GM23248 (cell line): ENCODE measurements around the gene CHN2. TPM values are rescaled to one million over a fixed set of nuclear protein-coding genes. Genes with fewer than 3 reads are reported as not detected.

Experiments used
- DNase-seq: peaks from one replicate; pipeline ENCODE4 v3.0.0-alpha.2; 2015
- H2AFZ ChIP-seq: fragments of 200-600 bp; sonication (generic); 2 replicates; pipeline ENCODE4 v1.6.1; 2016; ENCODE audit warnings: antibody characterized with exemption
- H3F3A ChIP-seq: fragments of 200-600 bp; sonication (generic); 2 replicates; pipeline ENCODE4 v1.6.1; 2016; ENCODE audit warnings: mild to moderate bottlenecking, antibody characterized with exemption, mixed run types; ENCODE audit not compliant: insufficient read depth
- H3K27ac ChIP-seq: fragments of 200-600 bp; sonication (generic); 2 replicates; pipeline ENCODE4 v1.5.1; 2016; ENCODE audit warnings: mild to moderate bottlenecking
- H3K27me3 ChIP-seq: fragments of 200-600 bp; sonication (generic); replicated peaks from 2 replicates; pipeline ENCODE4 v1.6.1; 2016; ENCODE audit warnings: mild to moderate bottlenecking; ENCODE audit not compliant: insufficient read depth
- H3K36me3 ChIP-seq: fragments of 200-600 bp; sonication (generic); 2 replicates; pipeline ENCODE4 v1.6.1; 2016; ENCODE audit warnings: low read depth, mild to moderate bottlenecking
- H3K4me1 ChIP-seq: fragments of 200-600 bp; sonication (generic); 2 replicates; pipeline ENCODE4 v1.6.1; 2016; ENCODE audit warnings: mild to moderate bottlenecking; ENCODE audit not compliant: insufficient read depth
- H3K4me2 ChIP-seq: fragments of 200-600 bp; sonication (generic); one replicate; pipeline ENCODE4 v1.6.1; 2016; ENCODE audit warnings: mild to moderate bottlenecking; ENCODE audit not compliant: unreplicated experiment
- H3K4me3 ChIP-seq: fragments of 200-600 bp; sonication (generic); 2 replicates; pipeline ENCODE4 v1.5.1; 2016; ENCODE audit warnings: mild to moderate bottlenecking
- H3K79me2 ChIP-seq: fragments of 200-600 bp; sonication (generic); 2 replicates; pipeline ENCODE4 v1.6.1; 2016; ENCODE audit warnings: mild to moderate bottlenecking; ENCODE audit not compliant: insufficient read depth
- H3K9ac ChIP-seq: fragments of 200-600 bp; sonication (generic); 2 replicates; pipeline ENCODE4 v1.6.1; 2016; ENCODE audit warnings: mild to moderate bottlenecking
- H3K9me2 ChIP-seq: fragments of 200-600 bp; sonication (generic); 2 replicates; pipeline ENCODE4 v1.6.1; 2016; ENCODE audit warnings: mixed run types, mild to moderate bottlenecking, moderate library complexity; ENCODE audit not compliant: insufficient read depth
- H3K9me3 ChIP-seq: fragments of 200-600 bp; sonication (generic); one replicate; pipeline ENCODE4 v1.6.1; 2017; ENCODE audit warnings: low read depth
- H4K20me1 ChIP-seq: fragments of 200-600 bp; sonication (generic); 2 replicates; pipeline ENCODE4 v1.6.0; 2016; ENCODE audit not compliant: insufficient read depth
- EZH2 ChIP-seq: fragments of 200-600 bp; sonication (generic); IDR thresholded peaks from 2 replicates; pipeline ENCODE4 v1.6.1; 2018; ENCODE audit warnings: antibody characterized with exemption, mild to moderate bottlenecking; ENCODE audit not compliant: insufficient read depth, poor library complexity, severe bottlenecking
- EZH2phosphoT487 ChIP-seq: fragments of 200-600 bp; sonication (generic); IDR thresholded peaks from 2 replicates; pipeline ENCODE4 v1.6.1; 2018; ENCODE audit warnings: antibody characterized with exemption, moderate library complexity, mild to moderate bottlenecking, low read depth; ENCODE audit not compliant: insufficient read depth
- WGBS, 2 experiments: methylation state at CpG; one replicate each; pipeline ENCODE4 v1.1.6; 2015 to 2017; ENCODE audit warnings: low lambda C conversion rate in 2 of 2, low coverage in 1 of 2; ENCODE audit errors: missing lambda C conversion rate in 2 of 2; 5-methylcytosine and 5-hydroxymethylcytosine counted together
- in situ Hi-C: fragments of 300-500 bp; cut with MboI; formaldehyde crosslinking; loops from 2 replicates; pipeline ENCODE4 v1.15.0; 2020
- polyA plus RNA-seq: library from polyadenylated mRNA; unstranded; fragments of >200 nt; fragmentation: Nextera tagmentation; extraction: Ambion mirVana; gene quantifications from 2 replicates; pipeline ENCODE4 v1.2.1, GENCODE V29; 2016
- total RNA-seq: library from RNA; depleted of rRNA; stranded (reverse); fragments of >200 nt; shearing (Covaris generic); gene quantifications from 2 replicates; pipeline ENCODE4 v1.2.3, GENCODE V29; 2014

Gene CHN2
- total and polyA plus RNA-seq, 2 experiments from 2014 or later = 1.5 to 2.3 TPM

DNA sequence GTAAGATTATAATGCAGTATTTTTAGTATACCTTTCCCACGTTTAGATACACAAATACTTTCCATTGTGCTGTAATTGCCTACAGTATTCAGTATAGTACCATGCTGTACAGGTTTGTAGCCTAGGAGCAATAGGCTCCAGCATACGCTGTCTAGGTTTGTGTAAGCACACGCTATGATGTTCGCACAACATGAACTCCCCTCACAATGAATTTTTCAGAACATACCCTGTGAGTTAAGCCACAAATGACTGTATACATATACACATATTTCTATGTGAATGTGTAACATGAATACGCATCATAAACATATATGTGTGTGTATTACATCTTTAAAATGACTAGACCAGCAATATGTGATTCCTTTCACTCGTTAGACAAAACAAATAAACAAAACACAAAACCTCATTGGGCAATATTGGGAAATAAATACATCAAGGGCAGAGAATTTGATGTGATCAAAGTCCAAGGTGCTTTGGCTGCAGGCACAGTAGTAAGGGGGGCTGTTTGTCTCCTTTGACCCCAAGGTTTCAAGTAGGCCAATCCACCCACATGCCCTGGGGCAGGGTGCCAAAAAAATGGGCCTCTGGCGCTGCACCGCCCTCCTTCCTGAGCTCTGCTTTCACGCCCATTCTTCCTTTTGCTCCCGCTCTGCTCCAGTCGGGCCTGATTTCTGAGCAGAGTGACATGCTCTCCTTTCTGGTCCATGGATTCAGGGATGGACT is 33.9 kb downstream of the CHN2 start:
- TF ChIP-seq EZH2 (no peak), EZH2phosphoT487 (no peak)
- WGBS, 2 experiments = 92 to 93% methylated on average over 11 of the region's 11 CpGs
- Histone ChIP-seq H3K4me1 (peaks cover 9% of the 10 kb centered on the region), H3K79me2 (no peaks in the 10 kb centered on the region), H3K9me2 (no peaks in the 10 kb centered on the region), H3K9ac (no peak overlapping the region), H3K4me2 (no peak overlapping the region), H3K27me3 (no peaks in the 10 kb centered on the region; the same call in none of the 2 replicates), H3K36me3 (no peaks in the 10 kb centered on the region), H3K27ac (no peak overlapping the region), H2AFZ (no peak overlapping the region), H3F3A (peaks cover 4% of the 10 kb centered on the region; the same call in 1 of the 2 replicates), H3K4me3 (no peak overlapping the region), H4K20me1 (no peaks in the 10 kb centered on the region), H3K9me3 (no peaks in the 10 kb centered on the region)
- in situ Hi-C loops = no loop called here
- DNase-seq = no peak

DNA sequence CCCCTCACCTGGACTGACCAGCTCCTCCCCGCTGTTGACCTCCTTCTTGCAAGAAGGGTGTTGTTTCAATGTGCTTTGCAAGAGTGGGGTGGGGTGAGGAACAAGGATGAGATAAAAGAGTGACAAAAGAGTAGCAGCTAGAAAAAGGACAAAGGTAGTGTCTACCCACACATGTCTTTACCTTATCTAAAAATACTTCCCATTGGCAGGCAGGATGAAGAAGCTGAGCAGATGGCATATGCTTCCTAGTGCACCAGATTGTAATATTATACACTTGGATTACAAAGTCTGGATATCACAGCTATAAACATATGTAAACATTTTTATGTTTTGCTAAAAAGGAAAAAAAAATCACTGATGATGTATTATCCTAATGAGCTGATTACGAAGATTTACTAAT is 34.5 kb downstream of the CHN2 start:
- H3K4me1 ChIP-seq = peaks cover 9% of the 10 kb centered on the region
- no peaks in the 10 kb centered on the region for H3K9me3 ChIP-seq
- no peaks in the 10 kb centered on the region; the same call in none of the 2 replicates for H3K27me3 ChIP-seq
- no peak overlapping the region for H3K9ac ChIP-seq
- TF ChIP-seq EZH2phosphoT487 = no peak
- TF ChIP-seq EZH2 = no peak
- no peaks in the 10 kb centered on the region for H3K9me2 ChIP-seq
- H2AFZ ChIP-seq = no peak overlapping the region
- in situ Hi-C loops = no loop called here
- peaks cover 4% of the 10 kb centered on the region; the same call in 1 of the 2 replicates for H3F3A ChIP-seq
- no peaks in the 10 kb centered on the region for H4K20me1 ChIP-seq
- H3K79me2 ChIP-seq = no peaks in the 10 kb centered on the region
- no peaks in the 10 kb centered on the region for H3K36me3 ChIP-seq
- 90% methylated on average over 2 of the region's 2 CpGs for WGBS, 2 experiments
- DNase-seq = no peak
- H3K4me3 ChIP-seq = no peak overlapping the region
- no peak overlapping the region for H3K4me2 ChIP-seq
- no peak overlapping the region for H3K27ac ChIP-seq

GRCh38 chr7:29229946-29230345 is 35.4 kb downstream of the CHN2 start:
- no peaks in the 10 kb centered on the region for H3K79me2 ChIP-seq
- no peak for DNase-seq
- H3K27ac ChIP-seq = no peak overlapping the region
- H3F3A ChIP-seq = no peaks in the 10 kb centered on the region
- in situ Hi-C loops = no loop called here
- no peak overlapping the region for H3K9ac ChIP-seq
- no peaks in the 10 kb centered on the region for H3K36me3 ChIP-seq
- H2AFZ ChIP-seq = no peak overlapping the region
- no peaks in the 10 kb centered on the region for H3K9me2 ChIP-seq
- no peak for TF ChIP-seq EZH2phosphoT487
- no peak for TF ChIP-seq EZH2
- H3K4me1 ChIP-seq = peaks cover 4% of the 10 kb centered on the region
- H3K4me2 ChIP-seq = no peak overlapping the region
- no peaks in the 10 kb centered on the region for H4K20me1 ChIP-seq
- H3K27me3 ChIP-seq = no peaks in the 10 kb centered on the region; the same call in none of the 2 replicates
- WGBS, 2 experiments = 84% methylated on average over 3 of the region's 3 CpGs
- no peak overlapping the region for H3K4me3 ChIP-seq
- H3K9me3 ChIP-seq = no peaks in the 10 kb centered on the region

DNA sequence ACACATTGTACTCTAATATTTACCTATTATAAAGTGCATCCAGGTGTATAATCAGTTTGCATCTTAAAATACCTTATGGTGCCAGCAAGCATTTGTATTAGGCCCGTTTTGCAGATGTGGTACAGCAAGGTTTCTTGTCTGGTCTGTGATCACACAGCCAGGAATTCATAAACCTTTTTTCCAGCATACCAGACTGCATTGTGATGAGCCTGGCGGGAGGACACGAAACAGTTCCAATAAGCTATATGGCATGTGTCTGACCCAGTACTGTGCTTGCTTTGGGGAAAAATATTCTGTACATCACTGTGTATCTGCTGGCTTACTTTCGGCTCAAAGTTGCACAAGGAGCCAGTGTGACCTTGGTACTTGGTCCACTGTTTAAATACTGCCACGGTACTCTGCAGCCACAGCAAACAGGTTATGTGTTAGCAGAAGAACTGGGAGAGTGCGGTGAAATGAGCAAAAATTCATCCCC is 36.3 kb downstream of the CHN2 start:
- Histone ChIP-seq H3F3A (no peaks in the 10 kb centered on the region), H3K27me3 (no peaks in the 10 kb centered on the region; the same call in none of the 2 replicates), H3K79me2 (no peaks in the 10 kb centered on the region), H3K9ac (no peak overlapping the region), H2AFZ (no peak overlapping the region), H3K4me1 (no peaks in the 10 kb centered on the region), H3K27ac (no peak overlapping the region), H4K20me1 (no peaks in the 10 kb centered on the region), H3K4me2 (no peak overlapping the region), H3K36me3 (no peaks in the 10 kb centered on the region), H3K9me3 (no peaks in the 10 kb centered on the region), H3K4me3 (no peak overlapping the region), H3K9me2 (no peaks in the 10 kb centered on the region)
- in situ Hi-C loops = no loop called here
- TF ChIP-seq EZH2 = no peak
- TF ChIP-seq EZH2phosphoT487 = no peak
- 78 to 80% methylated on average over 6 of the region's 6 CpGs for WGBS, 2 experiments
- no peak for DNase-seq
